ENCODE measurements around the gene DAD1. TPM values are rescaled to one million over a fixed set of nuclear protein-coding genes. Genes with fewer than 3 reads are reported as not detected.

Gene DAD1
- total and polyA plus RNA-seq, 8 donors = 192 to 251 (median 201) TPM

DNA sequence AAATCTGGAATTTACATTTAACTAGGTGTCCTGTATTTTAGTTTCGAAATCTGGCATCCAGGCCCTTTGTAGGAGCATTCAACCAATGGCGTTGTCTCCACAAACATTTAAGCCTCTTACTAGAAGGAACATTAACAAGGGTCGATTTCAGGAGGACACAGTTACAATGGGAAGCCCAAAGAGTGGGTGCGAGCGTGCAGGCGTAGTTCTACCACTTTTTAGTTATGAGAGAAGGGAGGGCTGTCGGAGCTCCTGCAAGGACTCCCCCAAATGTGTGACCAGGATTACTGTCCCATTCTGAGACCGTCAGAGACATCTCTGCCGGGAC is 8.7 kb upstream of the DAD1 start:
- intact Hi-C loops (cut with DNase I) = no loop called here
- no peaks in the 10 kb centered on the region for H3K9me3 ChIP-seq
- H3K27ac ChIP-seq = peak overlapping the region; percentile 84 to 94
- ATAC-seq (peak; percentile 7), DNase-seq (no peak)
- peak overlapping the region; percentile 69 to 90 for H3K4me3 ChIP-seq
- TF ChIP-seq, protein P1, sequence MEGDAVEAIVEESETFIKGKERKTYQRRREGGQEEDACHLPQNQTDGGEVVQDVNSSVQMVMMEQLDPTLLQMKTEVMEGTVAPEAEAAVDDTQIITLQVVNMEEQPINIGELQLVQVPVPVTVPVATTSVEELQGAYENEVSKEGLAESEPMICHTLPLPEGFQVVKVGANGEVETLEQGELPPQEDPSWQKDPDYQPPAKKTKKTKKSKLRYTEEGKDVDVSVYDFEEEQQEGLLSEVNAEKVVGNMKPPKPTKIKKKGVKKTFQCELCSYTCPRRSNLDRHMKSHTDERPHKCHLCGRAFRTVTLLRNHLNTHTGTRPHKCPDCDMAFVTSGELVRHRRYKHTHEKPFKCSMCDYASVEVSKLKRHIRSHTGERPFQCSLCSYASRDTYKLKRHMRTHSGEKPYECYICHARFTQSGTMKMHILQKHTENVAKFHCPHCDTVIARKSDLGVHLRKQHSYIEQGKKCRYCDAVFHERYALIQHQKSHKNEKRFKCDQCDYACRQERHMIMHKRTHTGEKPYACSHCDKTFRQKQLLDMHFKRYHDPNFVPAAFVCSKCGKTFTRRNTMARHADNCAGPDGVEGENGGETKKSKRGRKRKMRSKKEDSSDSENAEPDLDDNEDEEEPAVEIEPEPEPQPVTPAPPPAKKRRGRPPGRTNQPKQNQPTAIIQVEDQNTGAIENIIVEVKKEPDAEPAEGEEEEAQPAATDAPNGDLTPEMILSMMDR (IDR thresholded peaks at IDR 0.05) = no peak
- peaks cover 0 to 12% of the 10 kb centered on the region in 2 donors for H3K36me3 ChIP-seq
- peaks cover 0 to 27% of the 10 kb centered on the region in 2 donors for H3K4me1 ChIP-seq
- H3K27me3 ChIP-seq = no peaks in the 10 kb centered on the region

DNA sequence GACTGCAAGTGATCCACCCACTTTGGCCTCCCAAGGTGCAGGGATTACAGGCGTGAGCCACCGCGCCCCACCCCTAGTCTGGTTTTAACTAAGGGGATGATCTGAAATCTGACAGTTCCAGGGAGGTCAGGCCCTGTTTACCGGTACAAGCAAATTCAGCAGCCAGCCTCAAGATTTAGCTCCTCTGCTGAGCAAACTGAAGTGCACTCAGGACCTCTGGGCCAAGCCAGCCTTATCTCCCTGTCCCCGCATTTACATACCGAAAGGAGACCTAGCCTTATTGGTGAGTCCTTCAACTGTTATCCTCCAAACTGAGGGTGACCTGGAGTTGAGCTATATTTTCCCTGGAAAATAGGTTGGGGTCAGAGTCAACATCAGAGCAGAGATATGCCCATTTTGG is 8.2 kb upstream of the DAD1 start:
- Histone ChIP-seq H3K4me3 (peak overlapping the region in 1 of 2 donors; percentile 90), H3K27me3 (no peaks in the 10 kb centered on the region), H3K36me3 (peaks cover 0 to 8% of the 10 kb centered on the region in 2 donors), H3K27ac (no peak overlapping the region), H3K9me3 (no peaks in the 10 kb centered on the region), H3K4me1 (peaks cover 0 to 27% of the 10 kb centered on the region in 2 donors)
- no peak for DNase-seq
- TF ChIP-seq, protein P1 (IDR thresholded peaks at IDR 0.05) = no peak
- intact Hi-C loops (cut with DNase I) = no loop called here
- ATAC-seq = no peak

DNA sequence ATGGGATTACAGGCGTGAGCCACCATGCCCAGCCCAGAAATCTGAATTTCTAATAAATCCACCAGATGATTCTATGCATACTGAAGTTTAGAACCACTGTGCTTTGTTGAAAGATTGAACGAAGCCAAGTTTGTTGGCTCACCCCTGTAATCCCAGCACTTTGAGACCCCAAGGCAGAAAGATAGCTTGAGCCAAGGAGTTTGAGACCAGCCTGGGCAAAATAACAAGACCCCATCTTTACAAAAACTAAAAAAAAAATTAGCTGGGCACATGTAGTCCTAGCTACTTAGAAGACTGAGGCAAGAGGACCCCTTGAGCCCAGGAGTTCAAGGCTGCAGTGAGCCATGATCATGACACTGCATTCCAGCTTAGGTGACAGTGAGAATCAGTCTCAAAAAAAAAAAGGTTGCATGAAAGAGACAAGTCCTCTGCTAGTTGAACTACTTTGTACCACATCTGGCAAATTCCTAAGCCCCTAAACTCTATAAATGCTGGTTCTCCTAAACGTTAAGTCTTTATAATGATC is 7.4 kb upstream of the DAD1 start:
- TF ChIP-seq, protein P1 (IDR thresholded peaks at IDR 0.05) = no peak
- intact Hi-C loops (cut with DNase I) = no loop called here
- DNase-seq (no peak), ATAC-seq (no peak)
- Histone ChIP-seq H3K9me3 (no peaks in the 10 kb centered on the region), H3K4me3 (no peak overlapping the region), H3K27ac (no peak overlapping the region), H3K36me3 (no peaks in the 10 kb centered on the region), H3K4me1 (peaks cover 0 to 27% of the 10 kb centered on the region in 2 donors), H3K27me3 (no peaks in the 10 kb centered on the region)

DNA sequence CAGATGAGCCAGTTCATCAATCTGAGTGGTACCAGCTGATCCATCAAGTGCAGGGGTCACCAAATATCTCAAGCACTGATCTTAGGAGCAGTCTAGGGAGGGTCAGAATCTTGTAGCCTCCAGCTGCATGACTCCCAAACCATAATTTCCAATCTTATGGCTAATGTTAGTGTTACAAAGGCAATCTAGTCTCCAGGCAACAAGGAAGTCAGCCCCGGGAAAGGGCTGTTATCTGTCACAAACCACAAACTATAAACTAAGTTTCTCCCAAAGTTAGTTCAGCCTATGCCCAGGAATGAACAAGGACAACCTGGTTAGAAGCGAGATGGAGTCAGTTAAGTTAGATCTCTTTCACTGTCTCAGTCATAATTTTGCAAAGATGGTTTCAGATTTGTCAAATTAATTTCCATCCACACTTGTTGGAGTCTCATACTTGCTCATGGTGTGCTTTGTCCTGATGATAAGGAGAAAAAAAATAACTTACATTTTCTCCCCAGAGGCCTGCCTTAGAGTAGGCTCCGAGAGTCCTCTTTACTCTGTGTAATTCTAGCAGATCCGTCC is 5.2 kb upstream of the DAD1 start:
- ATAC-seq (no peak), DNase-seq (no peak)
- Histone ChIP-seq H3K36me3 (no peaks in the 10 kb centered on the region), H3K4me3 (no peak overlapping the region), H3K9me3 (no peaks in the 10 kb centered on the region), H3K27me3 (no peaks in the 10 kb centered on the region), H3K4me1 (peaks cover 6 to 22% of the 10 kb centered on the region in 2 donors), H3K27ac (no peak overlapping the region)
- intact Hi-C loops (cut with DNase I) = no loop called here
- TF ChIP-seq, protein P1 (IDR thresholded peaks at IDR 0.05) = no peak

DNA sequence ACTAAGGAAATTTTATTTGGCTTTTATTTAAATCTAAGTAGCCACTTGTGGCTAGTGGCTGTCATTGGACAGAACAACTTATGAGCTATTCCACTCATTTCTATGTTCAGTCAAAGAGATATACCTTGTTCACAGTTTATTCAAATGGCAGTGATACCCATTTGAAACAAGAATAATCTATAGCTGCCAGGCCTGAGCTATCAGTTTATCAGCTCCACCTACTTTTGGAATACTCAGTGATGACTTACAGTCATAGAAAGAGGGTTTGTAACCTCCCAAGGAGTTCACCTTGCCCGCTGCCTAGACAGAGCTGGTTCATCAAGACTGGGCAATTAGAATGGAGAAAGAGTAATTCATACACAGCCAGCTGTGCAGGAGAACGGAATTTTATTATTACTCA is 4.6 kb upstream of the DAD1 start:
- H3K36me3 ChIP-seq = no peaks in the 10 kb centered on the region
- TF ChIP-seq, protein P1 (IDR thresholded peaks at IDR 0.05) = no peak
- H3K27me3 ChIP-seq = no peaks in the 10 kb centered on the region
- H3K4me1 ChIP-seq = peaks cover 6 to 17% of the 10 kb centered on the region in 2 donors
- intact Hi-C loops (cut with DNase I) = no loop called here
- no peak overlapping the region for H3K4me3 ChIP-seq
- ATAC-seq = no peak
- no peak for DNase-seq
- no peaks in the 10 kb centered on the region for H3K9me3 ChIP-seq
- H3K27ac ChIP-seq = no peak overlapping the region
